Measurements from ENCODE around the gene MISP3.

Gene MISP3

GRCh38 chr19:14063105-14063504 lies 9.5 kb upstream of the MISP3 start:
- no peak for ATAC-seq
- TF ChIP-seq OSR1 (CRISPR knock-in tag; IDR thresholded peaks at IDR 0.05): no peak
- TF ChIP-seq, protein P1, sequence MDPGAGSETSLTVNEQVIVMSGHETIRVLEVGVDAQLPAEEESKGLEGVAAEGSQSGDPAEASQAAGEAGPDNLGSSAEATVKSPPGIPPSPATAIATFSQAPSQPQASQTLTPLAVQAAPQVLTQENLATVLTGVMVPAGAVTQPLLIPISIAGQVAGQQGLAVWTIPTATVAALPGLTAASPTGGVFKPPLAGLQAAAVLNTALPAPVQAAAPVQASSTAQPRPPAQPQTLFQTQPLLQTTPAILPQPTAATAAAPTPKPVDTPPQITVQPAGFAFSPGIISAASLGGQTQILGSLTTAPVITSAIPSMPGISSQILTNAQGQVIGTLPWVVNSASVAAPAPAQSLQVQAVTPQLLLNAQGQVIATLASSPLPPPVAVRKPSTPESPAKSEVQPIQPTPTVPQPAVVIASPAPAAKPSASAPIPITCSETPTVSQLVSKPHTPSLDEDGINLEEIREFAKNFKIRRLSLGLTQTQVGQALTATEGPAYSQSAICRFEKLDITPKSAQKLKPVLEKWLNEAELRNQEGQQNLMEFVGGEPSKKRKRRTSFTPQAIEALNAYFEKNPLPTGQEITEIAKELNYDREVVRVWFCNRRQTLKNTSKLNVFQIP (CRISPR knock-in tag; IDR thresholded peaks at IDR 0.05; ENCODE audit: borderline replicate concordance, low read depth): no peak
- TF ChIP-seq, protein P2, sequence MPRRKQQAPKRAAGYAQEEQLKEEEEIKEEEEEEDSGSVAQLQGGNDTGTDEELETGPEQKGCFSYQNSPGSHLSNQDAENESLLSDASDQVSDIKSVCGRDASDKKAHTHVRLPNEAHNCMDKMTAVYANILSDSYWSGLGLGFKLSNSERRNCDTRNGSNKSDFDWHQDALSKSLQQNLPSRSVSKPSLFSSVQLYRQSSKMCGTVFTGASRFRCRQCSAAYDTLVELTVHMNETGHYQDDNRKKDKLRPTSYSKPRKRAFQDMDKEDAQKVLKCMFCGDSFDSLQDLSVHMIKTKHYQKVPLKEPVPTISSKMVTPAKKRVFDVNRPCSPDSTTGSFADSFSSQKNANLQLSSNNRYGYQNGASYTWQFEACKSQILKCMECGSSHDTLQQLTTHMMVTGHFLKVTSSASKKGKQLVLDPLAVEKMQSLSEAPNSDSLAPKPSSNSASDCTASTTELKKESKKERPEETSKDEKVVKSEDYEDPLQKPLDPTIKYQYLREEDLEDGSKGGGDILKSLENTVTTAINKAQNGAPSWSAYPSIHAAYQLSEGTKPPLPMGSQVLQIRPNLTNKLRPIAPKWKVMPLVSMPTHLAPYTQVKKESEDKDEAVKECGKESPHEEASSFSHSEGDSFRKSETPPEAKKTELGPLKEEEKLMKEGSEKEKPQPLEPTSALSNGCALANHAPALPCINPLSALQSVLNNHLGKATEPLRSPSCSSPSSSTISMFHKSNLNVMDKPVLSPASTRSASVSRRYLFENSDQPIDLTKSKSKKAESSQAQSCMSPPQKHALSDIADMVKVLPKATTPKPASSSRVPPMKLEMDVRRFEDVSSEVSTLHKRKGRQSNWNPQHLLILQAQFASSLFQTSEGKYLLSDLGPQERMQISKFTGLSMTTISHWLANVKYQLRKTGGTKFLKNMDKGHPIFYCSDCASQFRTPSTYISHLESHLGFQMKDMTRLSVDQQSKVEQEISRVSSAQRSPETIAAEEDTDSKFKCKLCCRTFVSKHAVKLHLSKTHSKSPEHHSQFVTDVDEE (CRISPR knock-in tag; IDR thresholded peaks at IDR 0.05): no peak
- TF ChIP-seq PPARA (CRISPR knock-in tag; IDR thresholded peaks at IDR 0.05; ENCODE audit: borderline replicate concordance): no peak
- no peak for TF ChIP-seq CSDC2 (CRISPR knock-in tag; IDR thresholded peaks at IDR 0.05)
- no peak for TF ChIP-seq ZFP3 (CRISPR knock-in tag; IDR thresholded peaks at IDR 0.05)

DNA sequence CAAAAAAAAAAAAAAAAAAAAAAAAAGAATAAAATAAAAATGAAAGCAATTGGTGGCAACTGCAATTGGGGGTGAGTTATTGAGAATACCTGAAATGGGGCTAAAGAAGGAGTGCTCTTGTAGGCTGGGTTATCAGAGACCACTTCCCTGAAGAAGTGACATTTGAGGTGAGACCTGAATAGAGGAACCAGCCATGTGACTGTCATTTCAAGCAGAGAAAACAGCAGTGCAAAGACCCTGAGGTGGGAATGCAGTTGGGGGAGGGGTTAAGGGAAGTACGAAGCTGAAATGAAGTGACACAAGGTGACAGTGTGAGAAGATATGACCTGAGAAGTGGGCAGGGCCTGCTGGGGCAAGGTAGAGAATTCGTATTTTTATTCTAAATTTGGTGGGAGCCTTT lies 6.5 kb upstream of the MISP3 start:
- ATAC-seq: no peak
- TF ChIP-seq TOX (CRISPR knock-in tag; IDR thresholded peaks at IDR 0.05; ENCODE audit: borderline replicate concordance): no peak
- no peak for TF ChIP-seq CSDC2 (CRISPR knock-in tag; IDR thresholded peaks at IDR 0.05)

DNA sequence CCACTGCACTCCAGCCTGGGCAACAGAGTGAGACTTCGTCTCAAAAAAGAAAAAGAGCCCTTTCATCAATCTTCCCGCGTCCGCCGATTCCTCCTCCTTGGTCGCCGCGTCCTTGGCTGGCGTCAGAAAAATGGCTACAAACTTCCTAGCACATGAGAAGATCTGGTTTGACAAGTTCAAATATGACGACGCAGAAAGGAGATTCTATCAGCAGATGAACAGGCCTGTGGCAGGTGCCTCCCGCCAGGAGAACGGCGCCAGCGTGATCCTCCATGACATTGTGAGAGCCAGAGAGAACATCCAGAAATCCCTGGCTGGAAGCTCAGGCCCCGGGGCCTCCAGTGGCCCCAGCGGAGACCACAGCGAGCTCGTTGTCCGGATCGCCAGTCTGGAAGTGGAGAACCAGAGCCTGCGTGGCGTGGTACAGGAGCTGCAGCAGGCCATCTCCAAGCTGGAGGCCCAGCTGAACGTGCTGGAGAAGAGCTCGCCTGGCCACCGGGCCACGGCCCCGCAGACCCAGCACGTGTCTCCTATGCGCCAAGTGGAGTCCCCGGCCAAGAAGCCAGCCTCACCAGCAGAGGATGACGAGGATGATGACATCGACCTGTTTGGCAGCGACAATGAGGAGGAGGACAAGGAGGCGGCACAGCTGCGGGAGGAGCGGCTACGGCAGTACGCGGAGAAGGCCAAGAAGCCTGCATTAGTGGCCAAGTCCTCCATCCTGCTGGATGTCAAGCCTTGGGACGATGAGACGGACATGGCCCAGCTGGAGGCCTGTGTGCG lies 2.1 kb upstream of the MISP3 start:
- ATAC-seq: no peak
- TF ChIP-seq TCF4 (CRISPR knock-in tag; IDR thresholded peaks at IDR 0.05; ENCODE audit: borderline replicate concordance) (no peak), BACH2 (CRISPR knock-in tag; IDR thresholded peaks at IDR 0.05; ENCODE audit: borderline replicate concordance) (no peak), ZFP3 (CRISPR knock-in tag; IDR thresholded peaks at IDR 0.05) (no peak)

DNA sequence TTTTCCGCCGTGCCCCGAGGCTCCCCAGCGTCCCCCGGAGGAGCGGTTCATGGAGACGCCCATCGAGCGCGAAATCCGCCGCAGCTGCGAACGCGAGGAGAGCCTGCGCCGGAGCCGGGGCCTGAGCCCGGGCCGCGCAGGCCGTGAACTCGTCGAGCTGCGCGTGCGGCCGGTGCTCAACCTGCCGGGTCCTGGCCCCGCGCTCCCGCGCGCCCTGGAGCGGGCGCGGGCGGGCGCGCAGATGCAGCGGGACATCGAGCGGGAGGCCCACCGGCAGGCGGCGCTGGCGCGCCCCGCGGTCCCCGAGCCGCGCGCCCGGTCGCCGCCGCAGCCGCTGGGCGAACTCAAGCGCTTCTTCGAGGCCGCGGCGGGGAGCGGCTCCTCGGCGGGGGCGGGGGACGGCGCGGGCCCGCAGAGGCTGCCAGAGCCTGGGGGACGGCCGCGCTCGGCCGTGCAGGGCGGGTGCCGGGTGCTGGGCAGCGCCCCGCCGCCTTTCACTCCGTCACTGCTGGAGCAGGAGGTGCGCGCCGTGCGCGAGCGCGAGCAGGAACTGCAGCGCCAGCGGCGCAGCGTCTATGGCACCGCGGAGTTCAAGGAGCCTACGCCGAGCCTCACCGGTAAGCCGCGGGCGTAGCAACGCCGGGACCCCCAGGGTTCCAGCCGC lies 807 bp downstream of the MISP3 start:
- TF ChIP-seq ZFP3 (CRISPR knock-in tag; IDR thresholded peaks at IDR 0.05): peak; percentile 68; the same call in 1 of the 2 replicates
- no peak for TF ChIP-seq ISL1 (CRISPR knock-in tag; IDR thresholded peaks at IDR 0.05)
- peak; percentile 67 for ATAC-seq

DNA sequence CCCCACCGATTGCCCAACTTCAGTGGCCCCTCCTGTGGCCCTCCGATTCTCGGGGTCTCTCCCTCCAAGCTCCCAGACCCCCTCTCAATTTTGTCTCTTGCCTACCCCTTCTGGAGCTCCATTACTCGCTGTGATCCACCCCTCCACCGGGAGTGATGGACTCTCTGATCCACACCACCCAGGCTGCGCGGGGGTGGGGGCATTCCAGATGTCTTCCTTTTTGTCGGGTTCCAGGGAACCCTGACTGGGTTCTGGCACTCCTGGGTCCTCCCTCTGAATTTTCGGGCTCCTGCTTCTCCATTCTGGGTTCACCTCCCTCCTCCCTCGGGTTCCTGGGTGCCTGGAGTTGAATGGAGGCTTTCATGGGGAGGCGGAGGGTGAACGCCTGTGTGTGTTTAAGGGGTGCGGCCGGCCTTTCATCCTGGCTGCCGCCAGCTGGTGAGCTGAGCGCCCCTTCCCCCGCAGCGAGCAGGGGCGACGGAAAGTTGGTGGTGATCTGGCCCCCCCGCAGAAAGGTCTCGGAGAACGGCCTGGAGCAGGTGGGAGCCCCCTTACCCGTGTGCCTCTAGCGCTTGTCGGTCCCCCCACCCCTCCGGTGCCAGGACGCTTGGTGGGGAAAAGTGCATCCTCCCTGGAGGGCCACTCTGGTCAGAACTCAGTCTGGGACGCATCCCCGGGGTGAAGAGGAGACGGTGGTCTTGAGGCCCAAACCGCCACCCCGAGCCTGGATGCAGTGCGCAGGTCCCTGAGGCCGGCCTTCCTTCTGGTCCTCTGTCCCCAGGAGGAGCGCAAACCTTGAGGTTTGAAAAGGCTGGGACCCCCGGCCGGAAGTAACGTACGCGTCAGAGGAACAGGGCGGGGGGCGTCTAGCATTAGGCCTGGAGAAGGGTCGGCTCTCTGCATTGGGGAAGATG lies 1.6 kb downstream of the MISP3 start:
- no peak for TF ChIP-seq ZNF70 (CRISPR knock-in tag; IDR thresholded peaks at IDR 0.05)
- TF ChIP-seq, protein P3, sequence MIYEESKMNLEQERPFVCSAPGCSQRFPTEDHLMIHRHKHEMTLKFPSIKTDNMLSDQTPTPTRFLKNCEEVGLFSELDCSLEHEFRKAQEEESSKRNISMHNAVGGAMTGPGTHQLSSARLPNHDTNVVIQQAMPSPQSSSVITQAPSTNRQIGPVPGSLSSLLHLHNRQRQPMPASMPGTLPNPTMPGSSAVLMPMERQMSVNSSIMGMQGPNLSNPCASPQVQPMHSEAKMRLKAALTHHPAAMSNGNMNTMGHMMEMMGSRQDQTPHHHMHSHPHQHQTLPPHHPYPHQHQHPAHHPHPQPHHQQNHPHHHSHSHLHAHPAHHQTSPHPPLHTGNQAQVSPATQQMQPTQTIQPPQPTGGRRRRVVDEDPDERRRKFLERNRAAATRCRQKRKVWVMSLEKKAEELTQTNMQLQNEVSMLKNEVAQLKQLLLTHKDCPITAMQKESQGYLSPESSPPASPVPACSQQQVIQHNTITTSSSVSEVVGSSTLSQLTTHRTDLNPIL (CRISPR knock-in tag; IDR thresholded peaks at IDR 0.05; ENCODE audit: low read depth): no peak
- no peak for TF ChIP-seq SNAI2 (CRISPR knock-in tag; IDR thresholded peaks at IDR 0.05)
- no peak for TF ChIP-seq ZC3H10 (CRISPR knock-in tag; IDR thresholded peaks at IDR 0.05)
- TF ChIP-seq ZFP3 (CRISPR knock-in tag; IDR thresholded peaks at IDR 0.05): no peak
- TF ChIP-seq TOX (CRISPR knock-in tag; IDR thresholded peaks at IDR 0.05; ENCODE audit: borderline replicate concordance): no peak
- no peak for TF ChIP-seq OSR1 (CRISPR knock-in tag; IDR thresholded peaks at IDR 0.05)
- no peak for TF ChIP-seq PPARA (CRISPR knock-in tag; IDR thresholded peaks at IDR 0.05; ENCODE audit: borderline replicate concordance)
- TF ChIP-seq, protein P1 (CRISPR knock-in tag; IDR thresholded peaks at IDR 0.05; ENCODE audit: borderline replicate concordance, low read depth): no peak
- TF ChIP-seq, protein P4, sequence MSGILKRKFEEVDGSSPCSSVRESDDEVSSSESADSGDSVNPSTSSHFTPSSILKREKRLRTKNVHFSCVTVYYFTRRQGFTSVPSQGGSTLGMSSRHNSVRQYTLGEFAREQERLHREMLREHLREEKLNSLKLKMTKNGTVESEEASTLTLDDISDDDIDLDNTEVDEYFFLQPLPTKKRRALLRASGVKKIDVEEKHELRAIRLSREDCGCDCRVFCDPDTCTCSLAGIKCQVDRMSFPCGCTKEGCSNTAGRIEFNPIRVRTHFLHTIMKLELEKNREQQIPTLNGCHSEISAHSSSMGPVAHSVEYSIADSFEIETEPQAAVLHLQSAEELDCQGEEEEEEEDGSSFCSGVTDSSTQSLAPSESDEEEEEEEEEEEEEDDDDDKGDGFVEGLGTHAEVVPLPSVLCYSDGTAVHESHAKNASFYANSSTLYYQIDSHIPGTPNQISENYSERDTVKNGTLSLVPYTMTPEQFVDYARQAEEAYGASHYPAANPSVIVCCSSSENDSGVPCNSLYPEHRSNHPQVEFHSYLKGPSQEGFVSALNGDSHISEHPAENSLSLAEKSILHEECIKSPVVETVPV (CRISPR knock-in tag; IDR thresholded peaks at IDR 0.05): no peak
- no peak for TF ChIP-seq BACH2 (CRISPR knock-in tag; IDR thresholded peaks at IDR 0.05; ENCODE audit: borderline replicate concordance)
- TF ChIP-seq TCF4 (CRISPR knock-in tag; IDR thresholded peaks at IDR 0.05; ENCODE audit: borderline replicate concordance): no peak
- no peak for TF ChIP-seq ISL1 (CRISPR knock-in tag; IDR thresholded peaks at IDR 0.05)
- no peak for TF ChIP-seq ARNTL (CRISPR knock-in tag; IDR thresholded peaks at IDR 0.05; ENCODE audit: borderline replicate concordance, low read depth)
- TF ChIP-seq, protein P2 (CRISPR knock-in tag; IDR thresholded peaks at IDR 0.05): no peak
- no peak for TF ChIP-seq ZFP30 (CRISPR knock-in tag; IDR thresholded peaks at IDR 0.05)
- ATAC-seq: peak; percentile 24

Measured in SK-N-SH treated with all-trans-retinoic acid at 6 μM for 48 hours (cell line).